Astrocyte of the spinal cord (primary cell): ENCODE data around the gene RELB.

ENCODE experiments used
- DNase-seq: peaks from one replicate; pipeline ENCODE4 v3.0.0; 2011; ENCODE audit warnings: low read depth, low spot score
- H3K4me3 ChIP-seq: 2 replicates; pipeline ENCODE4 v1.5.1; 2011; ENCODE audit warnings: low read depth, mild to moderate bottlenecking, low read length, moderate library complexity
- CTCF ChIP-seq: IDR thresholded peaks from 2 replicates; pipeline ENCODE4 v1.5.1; 2012; ENCODE audit warnings: low read depth, mild to moderate bottlenecking, low read length, inconsistent platforms
- in situ Hi-C: cut with HindIII; loops from 2 replicates; pipeline ENCODE4 v1.10.0; 2017; ENCODE audit warnings: low sequenced_read_pairs

The RELB gene

GRCh38 chr19:45019187-45019586, 17.9 kb downstream of the RELB start:
- no peak for TF ChIP-seq CTCF
- no peak for DNase-seq
- in situ Hi-C loops: no loop called here
- no peak overlapping the region for H3K4me3 ChIP-seq

GRCh38 chr19:45020071-45020470, 18.8 kb downstream of the RELB start:
- DNase-seq: no peak
- in situ Hi-C loops: no loop called here
- no peak overlapping the region for H3K4me3 ChIP-seq
- no peak for TF ChIP-seq CTCF

GRCh38 chr19:45021971-45022370, 20.7 kb downstream of the RELB start:
- no peak for TF ChIP-seq CTCF
- no peak overlapping the region for H3K4me3 ChIP-seq
- in situ Hi-C loops: no loop called here
- no peak for DNase-seq

GRCh38 chr19:45023048-45023447, 21.8 kb downstream of the RELB start:
- H3K4me3 ChIP-seq: no peak overlapping the region
- in situ Hi-C loops: no loop called here
- no peak for DNase-seq
- TF ChIP-seq CTCF: no peak

GRCh38 chr19:45025264-45025663, 24.0 kb downstream of the RELB start:
- H3K4me3 ChIP-seq: no peak overlapping the region
- no peak for TF ChIP-seq CTCF
- DNase-seq: no peak
- in situ Hi-C loops: no loop called here

GRCh38 chr19:45027371-45027770, 26.1 kb downstream of the RELB start:
- in situ Hi-C loops: no loop called here
- DNase-seq: no peak
- H3K4me3 ChIP-seq: no peak overlapping the region
- TF ChIP-seq CTCF: no peak

GRCh38 chr19:45030825-45031224, 29.6 kb downstream of the RELB start:
- H3K4me3 ChIP-seq: no peak overlapping the region
- no peak for TF ChIP-seq CTCF
- DNase-seq: no peak
- in situ Hi-C loops: no loop called here
